ENCODE data around the gene BAIAP2. TPM values are rescaled to one million over a fixed set of nuclear protein-coding genes. Genes with fewer than 3 reads are reported as not detected.

BAIAP2 gene
- total and polyA plus RNA-seq, 2 donors: 11.8 to 41.5 TPM

GRCh38 chr17:81127526-81128177, 92.7 kb downstream of the BAIAP2 start:
- 76% methylated on average over 25 of the region's 25 CpGs for WGBS
- DNase-seq (ENCODE audit: extremely low spot score): no peak
- H3K4me1 ChIP-seq (ENCODE audit: insufficient read depth): no peaks in the 10 kb centered on the region
- no peaks in the 10 kb centered on the region for H3K36me3 ChIP-seq (ENCODE audit: insufficient read depth)
- no peak overlapping the region for H3K27ac ChIP-seq (ENCODE audit: low read depth)
- no peak overlapping the region for H3K4me3 ChIP-seq (ENCODE audit: low read depth, low read length)

GRCh38 chr17:81128338-81128737, 93.4 kb downstream of the BAIAP2 start:
- no peaks in the 10 kb centered on the region for H3K36me3 ChIP-seq (ENCODE audit: insufficient read depth)
- no peaks in the 10 kb centered on the region for H3K4me1 ChIP-seq (ENCODE audit: insufficient read depth)
- no peak overlapping the region for H3K4me3 ChIP-seq (ENCODE audit: low read depth, low read length)
- no peak overlapping the region for H3K27ac ChIP-seq (ENCODE audit: low read depth)
- no peak for DNase-seq (ENCODE audit: extremely low spot score)
- WGBS: 91% methylated on average over 14 of the region's 14 CpGs

- Histone ChIP-seq H3K4me1 (ENCODE audit: insufficient read depth) (no peaks in the 10 kb centered on the region), H3K36me3 (ENCODE audit: insufficient read depth) (no peaks in the 10 kb centered on the region), H3K4me3 (ENCODE audit: low read depth, low read length) (no peak overlapping the region), H3K27ac (ENCODE audit: low read depth) (no peak overlapping the region)
- DNase-seq (ENCODE audit: extremely low spot score): no peak
- 90% methylated on average over 23 of the region's 23 CpGs for WGBS
Measured at GRCh38 chr17:81128774-81129173, 93.8 kb downstream of the BAIAP2 start.

- 89% methylated on average over 11 of the region's 11 CpGs for WGBS
- Histone ChIP-seq H3K27ac (ENCODE audit: low read depth) (no peak overlapping the region), H3K36me3 (ENCODE audit: insufficient read depth) (no peaks in the 10 kb centered on the region), H3K4me3 (ENCODE audit: low read depth, low read length) (no peak overlapping the region), H3K4me1 (ENCODE audit: insufficient read depth) (no peaks in the 10 kb centered on the region)
- DNase-seq (ENCODE audit: extremely low spot score): no peak
Measured at GRCh38 chr17:81129289-81129688, 94.3 kb downstream of the BAIAP2 start.

GRCh38 chr17:81129711-81130367, 94.9 kb downstream of the BAIAP2 start:
- Histone ChIP-seq H3K4me1 (ENCODE audit: insufficient read depth) (no peaks in the 10 kb centered on the region), H3K27ac (ENCODE audit: low read depth) (no peak overlapping the region), H3K4me3 (ENCODE audit: low read depth, low read length) (no peak overlapping the region), H3K36me3 (ENCODE audit: insufficient read depth) (no peaks in the 10 kb centered on the region)
- DNase-seq (ENCODE audit: extremely low spot score): no peak
- WGBS: 85% methylated on average over 14 of the region's 14 CpGs

GRCh38 chr17:81130385-81131361, 95.7 kb downstream of the BAIAP2 start:
- no peaks in the 10 kb centered on the region for H3K36me3 ChIP-seq (ENCODE audit: insufficient read depth)
- no peak overlapping the region for H3K27ac ChIP-seq (ENCODE audit: low read depth)
- H3K4me3 ChIP-seq (ENCODE audit: low read depth, low read length): no peak overlapping the region
- H3K4me1 ChIP-seq (ENCODE audit: insufficient read depth): no peaks in the 10 kb centered on the region
- WGBS: 86% methylated on average over 41 of the region's 41 CpGs
- DNase-seq (ENCODE audit: extremely low spot score): no peak

- Histone ChIP-seq H3K4me3 (ENCODE audit: low read depth, low read length) (no peak overlapping the region), H3K27ac (ENCODE audit: low read depth) (no peak overlapping the region), H3K36me3 (ENCODE audit: insufficient read depth) (no peaks in the 10 kb centered on the region), H3K4me1 (ENCODE audit: insufficient read depth) (no peaks in the 10 kb centered on the region)
- WGBS: 84% methylated on average over 14 of the region's 14 CpGs
- no peak for DNase-seq (ENCODE audit: extremely low spot score)
Measured at GRCh38 chr17:81131486-81132196, 96.7 kb downstream of the BAIAP2 start.

GRCh38 chr17:81132197-81132540, 97.2 kb downstream of the BAIAP2 start:
- H3K36me3 ChIP-seq (ENCODE audit: insufficient read depth): no peaks in the 10 kb centered on the region
- H3K27ac ChIP-seq (ENCODE audit: low read depth): no peak overlapping the region
- no peak for DNase-seq (ENCODE audit: extremely low spot score)
- H3K4me1 ChIP-seq (ENCODE audit: insufficient read depth): no peaks in the 10 kb centered on the region
- WGBS: 72% methylated on average over 11 of the region's 11 CpGs
- H3K4me3 ChIP-seq (ENCODE audit: low read depth, low read length): no peak overlapping the region

GRCh38 chr17:81132770-81133723, 98.1 kb downstream of the BAIAP2 start:
- Histone ChIP-seq H3K27ac (ENCODE audit: low read depth) (no peak overlapping the region), H3K36me3 (ENCODE audit: insufficient read depth) (no peaks in the 10 kb centered on the region), H3K4me3 (ENCODE audit: low read depth, low read length) (no peak overlapping the region), H3K4me1 (ENCODE audit: insufficient read depth) (no peaks in the 10 kb centered on the region)
- DNase-seq (ENCODE audit: extremely low spot score): no peak
- 86% methylated on average over 22 of the region's 22 CpGs for WGBS

GRCh38 chr17:81134064-81134781, 99.3 kb downstream of the BAIAP2 start:
- Histone ChIP-seq H3K36me3 (ENCODE audit: insufficient read depth) (no peaks in the 10 kb centered on the region), H3K4me3 (ENCODE audit: low read depth, low read length) (no peak overlapping the region), H3K27ac (ENCODE audit: low read depth) (no peak overlapping the region), H3K4me1 (ENCODE audit: insufficient read depth) (no peaks in the 10 kb centered on the region)
- 83% methylated on average over 28 of the region's 28 CpGs for WGBS
- DNase-seq (ENCODE audit: extremely low spot score): no peak

- no peaks in the 10 kb centered on the region for H3K4me1 ChIP-seq (ENCODE audit: insufficient read depth)
- no peak for DNase-seq (ENCODE audit: extremely low spot score)
- no peak overlapping the region for H3K27ac ChIP-seq (ENCODE audit: low read depth)
- WGBS: 79% methylated on average over 28 of the region's 28 CpGs
- H3K36me3 ChIP-seq (ENCODE audit: insufficient read depth): no peaks in the 10 kb centered on the region
- H3K4me3 ChIP-seq (ENCODE audit: low read depth, low read length): no peak overlapping the region
Measured at GRCh38 chr17:81135505-81136278, 100.7 kb downstream of the BAIAP2 start.
